Activated CD8-positive, alpha-beta memory T cell treated with anti-CD3 and anti-CD28 coated beads, Interleukin-2, amount 50 U/mL, for 48 hours (primary cell): ENCODE results near the gene NRG4.
"Not testable (repeated sequence)": the region's sequence is repeated elsewhere in the genome, so short reads cannot be mapped to it uniquely, and the experiment has no call there.

Experiments used
- DNase-seq: peaks from one replicate; pipeline ENCODE4 v3.0.0-alpha.2; 2020

Gene NRG4

GRCh38 chr15:75925440-75925839 is 86.8 kb downstream of the NRG4 start:
- no peak for DNase-seq

GRCh38 chr15:75924576-75924975 is 87.6 kb downstream of the NRG4 start:
- DNase-seq, result no peak

- no peak for DNase-seq
Measured at GRCh38 chr15:75923756-75924155, 88.5 kb downstream of the NRG4 start.

- DNase-seq, result no peak
Measured at GRCh38 chr15:75921732-75922703, 90.2 kb downstream of the NRG4 start.

- no peak for DNase-seq
Measured at GRCh38 chr15:75920079-75920478, 92.1 kb downstream of the NRG4 start.

- DNase-seq, result no peak
Measured at GRCh38 chr15:75918135-75918534, 94.1 kb downstream of the NRG4 start.

GRCh38 chr15:75916978-75917377 is 95.2 kb downstream of the NRG4 start:
- no peak for DNase-seq

GRCh38 chr15:75910355-75910754 is 101.9 kb downstream of the NRG4 start:
- DNase-seq, result not testable (repeated sequence)

- no peak for DNase-seq
Measured at GRCh38 chr15:75905231-75905630, 107.0 kb downstream of the NRG4 start.

GRCh38 chr15:75903331-75904239 is 108.6 kb downstream of the NRG4 start, which contains the start of gene FBXO22:
Gene FBXO22 (plus strand): TSS chr15:75903878. CDS start chr15:75903964, 86 bp downstream.
- DNase-seq, result peak; percentile 96

GRCh38 chr15:75902129-75902557 is 110.1 kb downstream of the NRG4 start:
- DNase-seq, result no peak

GRCh38 chr15:75900577-75900976 is 111.6 kb downstream of the NRG4 start:
- no peak for DNase-seq

- no peak for DNase-seq
Measured at GRCh38 chr15:75895731-75896130, 116.5 kb downstream of the NRG4 start.

- DNase-seq, result no peak
Measured at GRCh38 chr15:75891895-75892294, 120.3 kb downstream of the NRG4 start.
